ENCODE data around the gene PTTG1IP. TPM values are rescaled to one million over a fixed set of nuclear protein-coding genes. Genes with fewer than 3 reads are reported as not detected.

Gene PTTG1IP
- total RNA-seq, 1 experiment from 2014 or later, result 96.0 TPM

GRCh38 chr21:44831227-44831860 is 42.1 kb downstream of the PTTG1IP start (continued):
- no peak for TF ChIP-seq IRF1 (CRISPR knock-in tag; IDR thresholded peaks at IDR 0.05)
- TF ChIP-seq MXD4 (CRISPR knock-in tag; IDR thresholded peaks at IDR 0.05; ENCODE audit: borderline replicate concordance), result no peak

- CTCF ChIA-PET, result no interaction called here
- Mint-ChIP-seq H3K9me3 (peaks cover 40% of the 10 kb centered on the region), H3K27ac (no peak overlapping the region), H3K36me3 (peaks cover 23% of the 10 kb centered on the region), H3K4me1 (no peaks in the 10 kb centered on the region), H3K4me3 (no peak overlapping the region), H3K27me3 (ENCODE audit: low read depth) (peaks cover 27% of the 10 kb centered on the region)
- no peak for ATAC-seq
- TF ChIP-seq NFATC4 (CRISPR knock-in tag; IDR thresholded peaks at IDR 0.05) (no peak), ZNF281 (CRISPR knock-in tag; IDR thresholded peaks at IDR 0.05) (no peak), ZBTB21 (CRISPR knock-in tag; IDR thresholded peaks at IDR 0.05; ENCODE audit: borderline replicate concordance) (no peak), ELF4 (CRISPR knock-in tag; IDR thresholded peaks at IDR 0.05; ENCODE audit: low read depth) (no peak), GABPB1 (CRISPR knock-in tag; IDR thresholded peaks at IDR 0.05) (no peak), ZNF671 (CRISPR knock-in tag; IDR thresholded peaks at IDR 0.05) (no peak), USF2 (CRISPR knock-in tag; IDR thresholded peaks at IDR 0.05) (no peak), ESRRA (CRISPR knock-in tag; IDR thresholded peaks at IDR 0.05; ENCODE audit: borderline replicate concordance) (no peak)
- POLR2A ChIA-PET, result no interaction called here
- DNase-seq (ENCODE audit: low spot score), result no peak
These were observed 43.9 kb downstream of the PTTG1IP start for GRCh38 chr21:44829507-44830092.

GRCh38 chr21:44828362-44829056 is 45.0 kb downstream of the PTTG1IP start:
- ATAC-seq (no peak), DNase-seq (ENCODE audit: low spot score) (no peak)
- POLR2A ChIA-PET, result no interaction called here
- H3K27ac Mint-ChIP-seq, result no peak overlapping the region
- H3K4me3 Mint-ChIP-seq, result no peak overlapping the region
- H3K36me3 Mint-ChIP-seq, result peaks cover 26% of the 10 kb centered on the region
- TF ChIP-seq PRDM15 (CRISPR knock-in tag; IDR thresholded peaks at IDR 0.05), result no peak
- TF ChIP-seq ZNF317 (CRISPR knock-in tag; IDR thresholded peaks at IDR 0.05; ENCODE audit: borderline replicate concordance, low read depth), result peak; percentile 66; the same call in 1 of the 2 replicates
- CTCF ChIA-PET, result no interaction called here
- peaks cover 30% of the 10 kb centered on the region for H3K27me3 Mint-ChIP-seq (ENCODE audit: low read depth)
- no peaks in the 10 kb centered on the region for H3K4me1 Mint-ChIP-seq
- H3K9me3 Mint-ChIP-seq, result peaks cover 44% of the 10 kb centered on the region
